ENCODE data around the gene IQGAP3.
"Not testable (repeated sequence)": the region's sequence is repeated elsewhere in the genome, so short reads cannot be mapped to it uniquely, and the experiment has no call there.

IQGAP3 gene

DNA sequence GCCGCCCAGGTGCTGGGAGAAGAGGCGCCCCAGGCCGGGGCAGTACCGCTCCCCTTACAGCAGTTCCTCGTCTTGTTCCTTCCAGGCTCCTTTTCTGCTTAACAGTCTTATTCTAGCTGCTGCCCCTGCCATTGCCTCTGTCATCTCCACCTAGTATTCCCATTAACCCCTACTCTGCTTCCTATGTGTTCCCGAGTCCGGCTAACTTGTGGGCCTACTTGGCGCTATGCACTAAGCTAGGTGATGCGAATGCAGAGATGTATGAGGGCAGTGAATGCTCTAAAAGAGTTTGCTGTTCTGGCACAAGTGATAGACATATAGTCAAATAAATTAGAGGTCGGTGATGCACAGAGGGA lies 276 bp upstream of the IQGAP3 start:
- DNase-seq (ENCODE audit: low spot score), result no peak

DNA sequence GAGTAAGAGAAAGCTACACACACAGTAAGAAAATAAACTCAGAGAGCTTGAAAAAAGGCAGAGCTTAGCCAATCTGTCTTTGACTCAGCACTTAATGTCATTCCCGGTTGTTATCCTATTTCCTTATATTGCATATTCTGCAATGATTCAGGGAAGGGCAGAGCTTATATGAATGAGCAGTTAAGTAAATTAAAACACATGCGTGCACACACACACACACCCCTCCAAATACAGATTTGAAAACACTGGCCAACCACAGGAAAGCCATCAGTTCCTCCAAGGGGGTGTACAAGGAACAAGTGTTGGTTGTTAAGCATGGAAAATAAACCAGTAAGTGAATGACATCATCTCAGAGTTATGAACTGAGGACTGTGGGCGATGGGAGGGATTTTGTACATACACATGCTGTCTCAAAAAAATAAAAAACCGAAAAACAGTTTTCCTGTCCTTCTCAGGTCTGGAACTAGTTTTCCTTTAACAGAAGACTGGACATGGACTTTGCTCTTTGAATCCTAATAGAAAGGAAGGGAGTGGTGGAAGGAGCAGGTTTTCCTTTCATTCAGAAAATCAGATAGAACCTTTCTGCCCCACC lies 1.0 kb downstream of the IQGAP3 start:
- no peak for DNase-seq (ENCODE audit: low spot score)

DNA sequence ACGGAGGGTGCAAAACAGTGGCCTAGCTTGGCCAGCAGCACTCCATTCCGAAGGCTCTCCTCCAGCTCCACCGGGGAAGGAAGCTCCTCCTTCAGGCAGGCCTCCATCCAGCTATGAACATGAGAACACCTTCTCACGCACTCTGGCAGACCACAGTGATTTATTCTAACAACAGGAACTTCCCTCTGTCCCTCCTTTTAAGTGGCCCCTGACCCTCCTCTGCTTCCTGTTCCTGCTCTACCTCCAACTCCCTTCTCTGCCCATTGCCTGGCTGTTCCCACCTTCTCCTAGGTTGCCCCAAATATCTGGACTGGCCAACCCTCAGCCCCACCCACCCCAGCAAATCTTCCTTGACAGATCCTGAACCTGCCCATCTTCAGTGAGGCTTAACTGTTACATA lies 5.9 kb downstream of the IQGAP3 start:
- DNase-seq (ENCODE audit: low spot score), result no peak

DNA sequence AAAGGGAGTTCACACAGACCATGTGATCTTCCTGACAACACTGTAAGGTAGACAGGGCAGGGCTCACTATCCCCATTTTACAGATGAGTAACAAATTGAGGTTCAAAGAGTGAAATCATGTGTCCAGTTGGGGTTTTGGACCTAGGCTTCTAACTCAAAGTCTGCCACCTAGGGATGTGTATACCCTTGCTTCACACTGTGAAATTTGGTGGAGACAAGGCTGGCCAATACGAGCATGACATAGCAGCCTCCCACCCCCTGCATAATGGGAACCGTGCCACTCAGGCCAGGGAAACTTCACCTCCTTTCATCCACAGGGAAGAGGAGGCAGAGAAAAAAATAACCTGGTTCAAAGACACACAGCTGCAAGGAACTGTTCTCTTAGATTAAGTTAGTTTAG lies 6.8 kb downstream of the IQGAP3 start:
- DNase-seq (ENCODE audit: low spot score), result no peak

DNA sequence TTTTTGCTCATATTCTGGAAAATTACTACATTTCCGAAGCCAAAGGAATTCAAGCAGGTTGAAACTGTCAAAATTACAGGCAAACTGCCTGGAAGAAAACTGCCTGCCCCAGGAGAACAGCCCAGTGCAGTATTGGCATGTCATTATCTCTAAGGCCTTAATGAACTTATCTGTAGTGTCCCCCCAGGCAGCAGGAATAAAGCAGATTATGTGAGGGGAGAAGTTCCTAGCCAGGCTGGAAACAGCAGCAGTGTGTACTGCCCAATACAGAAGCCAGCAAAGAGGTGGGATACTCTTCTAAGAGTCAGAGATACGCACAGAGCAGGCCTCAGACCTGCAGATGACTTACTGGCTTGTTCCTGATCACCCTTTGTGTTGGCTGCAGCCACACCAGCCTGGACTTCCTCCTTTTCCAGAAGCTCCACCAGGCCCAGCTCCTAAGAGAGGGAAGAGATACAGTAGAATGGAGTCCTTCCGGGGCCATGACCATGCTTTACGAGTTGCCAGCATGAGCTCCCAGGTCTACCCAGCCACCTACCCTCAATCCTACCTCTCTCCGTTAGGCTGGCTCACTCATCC lies 11.7 kb downstream of the IQGAP3 start:
- no peak for DNase-seq (ENCODE audit: low spot score)

DNA sequence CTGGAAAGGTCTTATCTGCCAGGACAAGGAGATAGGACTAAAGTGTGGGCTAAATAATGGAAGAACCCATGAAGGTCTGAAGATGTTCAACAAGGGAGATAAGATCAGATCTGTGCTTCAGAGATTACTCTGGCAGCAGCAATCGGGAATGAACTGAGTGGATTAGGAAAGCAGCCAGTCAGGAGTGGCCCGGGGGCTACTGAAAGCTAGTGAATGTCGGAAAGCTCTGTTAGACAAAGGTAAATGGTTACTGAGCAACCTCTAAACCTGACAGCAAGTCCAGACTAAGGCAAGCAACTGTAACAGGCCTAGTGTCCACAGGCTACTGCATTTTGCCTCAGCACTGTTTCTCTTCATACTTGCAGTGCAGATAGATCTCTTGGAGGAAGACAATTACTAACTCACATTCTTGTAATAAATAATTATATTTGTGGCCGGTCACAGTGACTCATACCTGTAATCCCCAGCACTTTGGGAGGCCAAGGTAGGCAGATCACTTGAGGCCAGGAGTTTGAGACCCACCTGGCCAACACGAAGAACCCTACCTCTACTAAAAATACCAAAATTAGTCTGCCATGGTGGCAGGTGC lies 12.5 kb downstream of the IQGAP3 start:
- no peak for DNase-seq (ENCODE audit: low spot score)

DNA sequence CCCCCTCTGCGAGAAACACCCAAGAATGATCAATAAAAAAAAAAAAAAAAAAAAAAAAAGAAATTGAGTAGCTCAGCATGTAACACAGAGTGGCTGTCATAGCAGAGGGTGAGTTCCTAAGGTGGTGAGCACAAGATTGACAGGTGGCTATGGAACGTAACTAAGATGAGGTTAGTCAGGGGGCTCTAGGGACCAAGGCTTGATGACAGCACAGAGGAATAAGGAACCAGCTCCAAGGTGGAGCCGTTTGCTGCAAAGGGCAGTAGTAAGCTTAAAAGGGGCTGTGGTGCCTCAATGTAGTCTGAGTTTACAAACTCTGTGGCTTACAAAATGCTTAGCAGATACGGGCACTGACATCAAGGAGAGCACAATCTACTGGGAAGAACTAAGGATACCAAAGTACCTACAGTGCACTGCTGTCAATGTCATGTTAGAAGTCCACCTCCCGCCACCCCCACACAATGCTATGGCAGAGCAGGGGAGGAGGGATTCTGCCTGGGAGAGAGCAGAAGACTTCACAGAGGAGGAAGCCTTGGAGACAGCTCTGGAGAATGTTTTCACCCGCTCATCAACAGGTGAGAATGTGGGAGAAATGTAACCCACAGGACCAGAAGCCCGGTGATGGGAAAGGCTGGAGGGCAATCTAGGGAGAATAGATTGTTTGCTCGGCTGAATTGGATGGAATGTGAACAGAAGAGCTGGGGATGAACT lies 13.1 kb downstream of the IQGAP3 start:
- no peak for DNase-seq (ENCODE audit: low spot score)

DNA sequence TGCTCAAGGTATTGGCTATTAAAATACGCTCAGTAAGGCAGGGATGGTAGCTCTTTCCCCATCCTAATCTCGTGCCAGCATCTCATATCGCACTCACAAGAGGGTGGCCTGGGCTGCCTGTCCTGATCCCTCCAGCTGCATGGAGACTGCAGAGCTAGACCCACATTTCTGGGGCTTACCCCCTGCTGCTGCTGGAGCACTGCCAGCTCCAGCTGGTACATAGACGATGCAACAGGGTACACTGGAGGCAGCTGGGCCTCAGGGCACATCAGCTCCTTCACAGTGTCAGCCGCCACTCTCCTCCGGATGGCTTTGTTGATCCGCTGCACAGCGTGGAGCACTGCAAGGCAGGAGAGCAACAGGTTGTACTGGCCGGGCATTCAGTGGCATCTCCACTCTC lies 16.0 kb downstream of the IQGAP3 start:
- DNase-seq (ENCODE audit: low spot score), result no peak

DNA sequence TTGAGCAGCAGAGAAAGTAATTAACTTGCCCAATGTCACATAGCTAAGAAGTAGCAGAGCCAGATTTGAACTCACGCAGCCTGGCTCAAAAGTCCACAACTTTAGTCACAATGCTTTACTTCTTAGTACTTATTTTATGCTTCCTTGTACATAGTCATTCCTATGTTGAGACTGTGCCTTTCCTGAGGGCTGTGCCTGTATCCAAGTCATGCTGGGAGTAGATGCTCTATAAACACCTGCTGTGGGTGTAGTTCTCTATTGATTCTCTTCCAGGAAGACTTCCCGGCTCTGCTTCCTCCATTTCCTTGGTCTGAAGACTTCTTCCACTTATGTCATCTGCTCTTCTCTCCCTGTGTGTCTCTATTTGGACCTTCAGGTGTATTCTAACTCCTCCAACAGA lies 16.6 kb downstream of the IQGAP3 start:
- DNase-seq (ENCODE audit: low spot score), result no peak

DNA sequence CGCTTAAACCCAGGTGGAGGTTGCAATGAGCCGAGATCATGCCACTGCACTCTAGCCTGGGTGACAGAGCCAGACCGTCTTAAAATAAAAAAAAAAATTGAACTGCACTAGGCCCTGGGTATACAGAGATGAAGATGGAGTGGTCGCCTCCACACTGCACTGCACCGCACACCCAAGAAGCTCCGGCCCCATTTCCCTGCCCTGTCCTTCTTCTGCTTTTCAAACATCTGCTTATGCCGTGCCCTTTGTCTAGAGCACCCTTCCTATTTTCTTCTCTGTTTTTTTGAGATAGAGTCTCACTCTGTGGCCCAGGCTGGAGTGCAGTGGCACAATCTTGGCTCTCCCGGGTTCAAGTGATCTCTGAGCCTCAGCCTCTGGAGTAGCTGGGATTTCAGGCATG lies 17.4 kb downstream of the IQGAP3 start:
- DNase-seq (ENCODE audit: low spot score), result no peak

DNA sequence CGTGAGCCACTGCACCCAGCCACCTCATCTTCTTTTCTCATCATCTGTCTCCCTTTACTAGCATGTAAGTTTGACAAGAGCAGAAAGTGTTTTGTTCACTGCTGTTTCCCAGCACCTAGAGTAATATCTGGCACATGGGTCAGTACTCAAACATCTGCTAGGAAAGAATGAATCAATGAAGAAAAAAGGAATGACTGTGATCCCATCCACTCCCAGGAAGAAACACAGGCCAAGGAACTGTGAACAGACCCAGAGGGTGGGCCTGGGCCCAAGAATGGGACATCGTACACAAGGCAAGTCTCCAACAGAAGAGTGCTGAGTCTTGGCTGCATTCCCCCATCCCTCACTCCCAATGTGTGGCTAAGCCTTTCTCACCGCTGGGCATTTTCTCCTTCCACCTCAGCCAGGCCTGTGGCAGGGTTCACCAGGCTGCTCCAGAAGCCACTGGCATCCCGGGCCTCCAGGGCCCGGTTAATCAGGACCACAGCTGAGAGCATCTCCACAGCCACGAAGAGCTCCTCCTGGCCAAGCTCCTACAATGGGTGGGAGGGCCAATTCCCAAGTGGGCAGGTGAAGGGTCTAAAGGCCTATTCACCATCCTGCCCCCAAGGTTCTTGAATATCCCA lies 18.4 kb downstream of the IQGAP3 start:
- DNase-seq (ENCODE audit: low spot score), result no peak

DNA sequence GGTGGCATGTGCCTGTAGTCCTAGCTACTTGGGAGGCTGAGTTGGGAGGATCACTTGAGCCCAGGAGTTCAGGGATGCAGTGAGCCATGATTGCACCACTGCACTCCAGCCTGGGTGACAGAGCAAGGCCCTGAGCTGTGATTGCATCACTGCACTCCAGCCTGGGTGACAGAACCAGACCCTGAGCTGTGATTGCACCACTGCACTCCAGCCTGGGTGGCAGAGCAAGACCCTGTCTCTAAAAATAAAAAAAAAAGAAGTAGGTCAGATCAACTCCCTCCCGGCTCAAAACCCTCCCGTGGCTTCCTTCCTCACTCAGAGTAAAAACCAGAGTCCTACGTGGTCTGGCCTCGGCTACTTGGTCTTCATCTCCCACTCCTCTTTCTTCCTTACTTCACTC lies 19.4 kb downstream of the IQGAP3 start:
- not testable (repeated sequence) for DNase-seq (ENCODE audit: low spot score)

DNA sequence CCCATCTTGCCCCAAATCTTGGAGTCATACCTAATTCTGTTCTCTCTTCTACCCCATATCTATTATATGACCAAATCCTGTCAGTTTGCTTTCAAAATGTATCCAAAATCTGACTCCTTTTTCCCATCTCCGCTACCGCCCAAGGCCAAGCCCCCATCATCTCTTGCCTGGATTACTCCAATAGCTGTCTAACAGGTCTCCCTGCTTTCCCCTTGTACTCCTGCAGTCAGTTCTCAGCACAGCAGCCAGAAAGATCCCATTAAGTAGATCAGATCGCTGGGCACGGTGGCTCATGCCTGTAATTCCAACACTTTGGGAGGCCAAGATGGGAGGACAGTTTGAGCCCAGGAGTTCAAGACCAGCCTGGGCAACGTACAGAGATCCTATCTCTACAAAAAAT lies 19.8 kb downstream of the IQGAP3 start:
- no peak for DNase-seq (ENCODE audit: low spot score)

DNA sequence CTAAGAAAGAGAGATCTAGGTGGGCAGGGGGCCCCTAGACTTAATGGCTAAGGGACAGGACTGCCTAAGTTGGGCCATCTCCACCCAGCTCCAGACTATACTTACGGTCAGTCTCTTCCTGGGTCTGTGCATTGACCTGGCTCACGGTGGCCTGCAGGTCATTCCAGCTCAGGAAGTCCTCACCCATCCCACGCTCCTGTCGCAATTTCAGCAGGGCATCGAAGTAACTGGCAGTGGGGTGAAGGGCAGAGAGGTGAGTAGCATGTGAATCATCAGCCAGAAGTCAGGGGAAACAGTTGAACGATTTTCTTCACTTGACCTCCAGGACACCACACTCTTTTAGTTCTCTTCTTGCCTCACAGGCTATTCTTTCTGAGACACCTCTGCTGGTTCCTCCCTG lies 20.5 kb downstream of the IQGAP3 start:
- DNase-seq (ENCODE audit: low spot score), result no peak

DNA sequence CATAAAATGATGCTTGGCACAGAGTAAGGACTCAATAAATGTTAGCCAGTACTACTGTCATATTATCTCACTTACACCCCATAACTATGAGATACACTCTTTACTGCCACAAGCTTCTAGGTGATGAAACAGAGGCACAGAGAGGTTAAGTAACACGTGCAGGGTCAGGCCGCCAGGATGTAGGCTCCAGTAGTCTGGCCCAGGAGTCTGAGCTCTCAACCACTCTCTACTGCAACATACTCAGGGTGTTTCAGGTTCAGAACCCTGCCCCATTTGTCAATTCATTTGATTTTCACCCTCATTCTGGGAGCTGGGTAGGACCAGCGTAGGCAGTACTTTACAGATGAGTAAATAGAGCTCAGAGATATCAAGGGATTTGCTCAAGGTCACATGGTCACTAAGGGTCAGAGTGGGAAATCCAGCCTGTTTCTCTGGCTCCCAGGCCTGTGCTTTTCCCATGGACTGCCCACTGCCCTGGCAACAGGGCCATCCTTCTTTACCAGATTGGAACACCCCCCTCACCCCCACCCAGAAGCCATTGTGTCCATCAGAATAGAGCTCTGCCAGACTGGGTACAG lies 21.2 kb downstream of the IQGAP3 start:
- no peak for DNase-seq (ENCODE audit: low spot score)

DNA sequence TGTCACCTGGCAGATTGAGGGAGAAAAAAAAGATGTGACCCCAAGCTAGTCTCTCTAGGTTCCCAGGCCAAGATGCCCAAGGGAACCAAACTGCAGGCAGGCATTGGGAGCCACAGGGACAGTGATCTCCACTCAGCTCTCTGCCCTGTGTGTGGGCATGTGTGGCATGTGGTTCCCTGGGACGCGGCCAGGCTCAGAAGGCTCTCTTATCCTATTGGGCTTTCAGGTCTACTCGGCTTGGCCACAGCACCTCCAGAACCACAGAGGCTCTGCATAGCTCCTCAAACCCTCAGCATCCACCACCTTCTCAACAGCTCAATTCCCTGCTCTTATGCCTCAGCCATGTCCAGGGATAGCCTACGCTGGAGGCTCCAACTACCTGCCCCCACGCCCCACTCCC lies 22.0 kb downstream of the IQGAP3 start:
- no peak for DNase-seq (ENCODE audit: low spot score)

DNA sequence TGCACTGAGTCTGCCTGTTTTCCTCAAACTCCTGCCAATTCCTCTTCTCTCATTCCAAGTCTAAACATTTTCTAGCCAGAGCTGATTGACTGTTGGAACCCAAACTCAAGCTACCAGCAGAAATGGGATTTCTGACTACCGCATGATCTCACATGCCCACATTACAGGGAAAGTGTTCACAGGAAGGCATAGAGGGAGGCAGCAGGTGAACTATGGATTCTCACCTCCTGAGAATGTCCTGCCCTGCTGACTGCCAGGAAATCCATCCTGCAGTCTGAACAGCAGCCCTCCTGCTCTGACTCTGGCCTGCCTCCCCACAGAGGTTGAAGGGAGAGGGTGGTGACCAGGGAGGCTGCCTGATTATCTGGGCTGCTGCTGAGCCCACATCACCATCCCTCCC lies 22.5 kb downstream of the IQGAP3 start:
- DNase-seq (ENCODE audit: low spot score), result no peak

DNA sequence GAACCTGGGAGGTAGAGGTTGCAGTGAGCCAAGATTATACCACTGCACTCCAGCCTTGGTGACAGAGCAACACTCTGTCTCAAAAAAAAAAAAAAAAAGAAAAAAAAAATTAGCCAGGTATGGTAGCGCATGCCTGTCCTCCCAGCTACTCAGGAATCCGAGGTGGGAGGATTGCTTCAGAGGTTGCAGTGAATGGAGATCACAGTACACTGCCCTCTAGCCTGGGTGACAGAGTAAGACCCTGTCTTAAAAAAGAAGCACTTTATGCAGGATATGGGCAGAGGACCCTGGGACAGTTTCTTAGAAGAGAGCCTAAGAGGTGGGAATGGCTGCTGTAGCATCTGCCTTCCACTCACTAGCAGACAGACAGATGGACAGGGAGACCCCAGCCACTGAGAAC lies 23.0 kb downstream of the IQGAP3 start:
- no peak for DNase-seq (ENCODE audit: low spot score)

DNA sequence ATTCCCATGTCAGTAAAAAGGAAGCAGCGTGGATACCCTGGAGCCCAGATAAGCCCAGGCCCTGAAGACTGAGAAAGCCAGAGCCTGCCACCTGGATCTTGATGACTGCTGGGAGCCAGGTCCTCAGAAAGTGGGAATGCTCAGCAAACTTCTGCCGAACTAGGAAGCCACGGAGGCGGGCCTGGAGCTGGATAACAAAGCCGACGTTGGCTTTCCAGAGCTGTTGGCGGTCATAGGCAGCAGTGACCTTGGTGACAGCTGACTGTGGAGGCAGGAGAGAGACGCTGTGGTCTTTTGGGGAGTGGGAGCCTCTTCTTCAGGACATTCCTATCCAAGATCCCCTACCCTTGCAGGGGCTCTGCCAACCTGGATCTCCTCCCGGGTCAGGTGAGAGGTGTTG lies 24.4 kb downstream of the IQGAP3 start:
- DNase-seq (ENCODE audit: low spot score), result no peak

DNA sequence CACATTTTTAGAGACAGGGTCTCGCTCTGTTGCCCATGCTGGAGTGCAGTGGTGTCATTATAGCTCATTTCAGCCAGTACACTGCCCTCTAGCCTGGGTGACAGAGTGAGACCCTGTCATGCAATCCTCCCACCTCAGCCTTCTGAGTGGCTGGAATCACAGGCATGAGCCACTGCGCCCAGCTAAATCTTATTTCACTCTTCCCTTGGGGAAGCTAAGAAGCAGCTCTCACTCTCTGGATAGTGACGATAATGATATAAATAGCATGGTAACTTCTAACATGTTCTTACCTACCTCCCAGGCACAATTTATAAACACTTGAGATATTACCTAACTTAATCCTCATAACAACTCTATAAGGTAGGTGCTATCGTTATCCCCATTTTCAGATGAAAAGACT lies 24.9 kb downstream of the IQGAP3 start:
- no peak for DNase-seq (ENCODE audit: low spot score)

DNA sequence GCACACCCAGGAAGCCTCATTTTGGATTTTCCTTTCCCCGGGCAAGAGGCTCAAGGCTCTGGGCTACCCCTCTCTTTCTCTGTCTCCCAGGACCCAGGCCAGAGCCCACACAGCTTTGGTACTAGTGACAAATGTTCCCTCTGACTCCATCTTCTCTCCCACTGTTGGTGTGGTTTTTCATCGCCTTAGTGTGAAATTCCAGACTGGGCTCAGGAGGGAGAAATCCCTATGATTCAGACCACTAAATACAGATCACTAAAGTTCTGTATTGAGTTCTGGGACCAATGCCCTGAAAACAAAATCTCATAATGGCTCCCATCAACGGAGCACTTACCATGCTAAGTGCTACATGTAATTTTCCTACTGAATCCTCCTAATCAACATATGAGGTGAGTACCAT lies 26.1 kb downstream of the IQGAP3 start:
- no peak for DNase-seq (ENCODE audit: low spot score)

DNA sequence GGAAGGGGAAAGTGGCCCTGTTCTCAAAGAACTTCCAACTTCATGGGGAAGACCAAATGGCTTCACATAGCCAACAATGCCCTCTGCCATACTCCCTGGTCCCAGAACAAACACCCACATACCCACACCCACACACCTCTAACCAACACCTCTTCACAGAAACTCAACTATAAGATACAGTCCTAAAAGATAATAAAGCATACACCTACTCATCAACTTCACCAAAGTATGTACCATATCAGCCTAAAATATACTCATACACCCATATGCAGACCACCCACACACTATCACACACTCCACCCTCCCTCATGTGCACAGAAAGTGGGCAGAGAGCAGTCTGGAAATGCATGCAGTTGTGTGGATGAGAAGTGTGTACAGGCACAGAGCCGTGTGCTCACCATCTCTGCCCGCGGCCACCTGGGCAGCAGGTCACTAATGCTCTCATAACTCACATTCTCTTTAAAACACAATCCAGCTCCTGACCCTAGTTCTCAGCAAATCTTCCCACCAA lies 27.7 kb downstream of the IQGAP3 start:
- no peak for DNase-seq (ENCODE audit: low spot score)

DNA sequence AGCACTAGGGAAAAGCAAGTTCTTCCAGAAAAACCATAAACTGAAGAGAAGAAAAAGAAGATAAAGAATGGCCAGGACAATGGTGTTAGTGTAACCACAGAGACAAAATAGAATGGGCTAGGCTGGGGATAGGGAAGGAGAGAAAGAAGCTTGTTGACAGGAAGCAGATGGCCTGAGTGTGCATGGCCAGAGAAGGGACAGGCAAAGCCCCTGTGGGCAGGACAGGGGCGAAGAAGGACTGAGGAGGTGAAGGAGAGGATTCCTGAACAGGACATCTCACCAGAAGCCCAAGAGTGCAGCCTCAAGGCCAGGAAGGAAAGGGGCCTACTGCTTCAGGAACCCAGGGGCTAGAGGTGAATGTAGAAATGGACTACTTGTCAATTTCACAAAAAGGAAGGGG lies 29.3 kb downstream of the IQGAP3 start:
- DNase-seq (ENCODE audit: low spot score), result no peak

All from D341Med (cell line).